Fibroblast of peridontal ligament (primary cell): Measurements from ENCODE around the gene FBXL7.

Experiments
- DNase-seq: peaks from one replicate; pipeline ENCODE4 v3.0.0-alpha.2; 2010; ENCODE audit errors: extremely low read depth

FBXL7 gene

DNA sequence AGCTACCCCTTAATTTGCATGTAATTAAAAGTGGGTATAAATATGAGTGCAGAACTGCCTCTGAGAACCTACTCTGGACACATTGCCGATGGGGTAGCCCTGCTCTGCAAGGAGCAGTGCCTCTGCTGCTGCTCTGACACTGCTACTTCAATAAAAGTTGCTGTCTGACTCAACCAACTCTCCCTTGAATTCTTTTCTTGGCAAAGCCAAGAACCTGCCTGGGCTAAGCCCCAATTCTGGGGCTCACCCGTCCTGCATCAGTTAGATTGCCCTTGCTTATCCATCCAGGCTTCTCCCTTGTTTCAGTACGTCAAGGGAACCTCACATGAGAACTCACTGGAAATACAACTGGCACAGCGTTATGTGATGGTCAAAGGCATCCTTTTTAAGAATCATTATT lies 44.1 kb downstream of the FBXL7 start:
- peak; percentile 31 for DNase-seq

DNA sequence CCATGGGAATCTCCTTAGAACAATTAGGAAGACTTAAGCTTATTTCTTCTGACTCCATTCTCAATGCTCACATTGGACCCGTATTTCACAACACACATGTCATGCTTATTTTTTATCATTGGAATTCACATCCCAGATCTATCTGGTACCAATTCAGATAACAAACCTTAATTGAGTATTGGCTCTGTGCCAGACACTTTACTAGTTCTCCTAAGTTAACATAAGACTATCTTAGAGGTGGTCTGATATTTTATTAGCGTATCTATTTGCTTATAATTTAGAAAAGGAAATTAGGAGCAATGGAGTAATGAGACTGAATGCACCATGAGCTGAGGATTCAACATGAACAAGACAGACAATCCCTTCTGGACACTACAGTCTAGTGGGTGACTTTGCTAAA lies 45.1 kb downstream of the FBXL7 start:
- no peak for DNase-seq

DNA sequence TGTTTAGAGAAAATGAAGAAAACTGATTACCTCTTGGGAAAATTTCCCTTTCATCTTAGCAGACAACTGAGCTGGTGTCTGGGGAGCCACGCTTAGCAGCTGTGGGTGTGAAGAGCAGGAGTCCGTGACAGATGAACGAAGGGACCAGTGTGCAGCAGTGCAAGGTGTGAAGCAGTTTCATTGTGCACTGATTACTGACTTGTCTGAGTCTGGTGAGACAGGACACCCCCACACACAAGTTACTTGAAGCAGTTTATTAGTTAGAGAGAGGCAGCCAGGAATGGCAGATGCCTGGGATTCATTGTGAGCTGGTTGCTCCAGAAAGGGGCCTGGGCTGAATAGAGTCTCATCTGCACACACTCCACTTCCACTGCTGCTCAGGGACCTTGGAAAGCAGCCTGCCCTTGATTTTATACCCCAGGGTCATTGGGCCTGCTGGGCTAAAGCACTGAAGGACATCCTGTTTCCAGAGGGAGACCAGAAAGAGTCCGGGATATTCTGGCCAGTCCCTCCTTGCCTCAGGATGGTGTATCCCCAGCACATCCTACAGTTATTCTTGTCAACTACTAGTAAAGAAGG lies 47.4 kb downstream of the FBXL7 start:
- no peak for DNase-seq

DNA sequence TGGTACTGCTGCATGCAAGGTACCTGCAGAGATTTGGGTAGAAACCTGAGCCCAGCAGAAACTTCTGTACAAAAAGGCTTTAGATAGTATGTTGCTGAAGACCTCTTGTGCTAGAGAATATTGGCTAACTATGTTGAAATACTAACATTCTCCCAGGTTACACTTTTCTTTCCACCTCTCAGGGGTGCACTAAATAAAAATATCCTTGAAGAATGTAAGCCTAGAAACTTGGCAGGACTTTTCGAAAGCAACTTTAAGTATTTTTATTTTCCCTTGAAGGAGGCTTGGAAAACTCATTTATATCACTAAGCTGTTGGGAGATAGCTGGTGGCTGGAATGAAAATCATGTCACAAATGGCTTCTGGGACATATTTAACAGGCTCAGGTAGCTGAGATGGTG lies 50.0 kb downstream of the FBXL7 start:
- DNase-seq, result no peak

DNA sequence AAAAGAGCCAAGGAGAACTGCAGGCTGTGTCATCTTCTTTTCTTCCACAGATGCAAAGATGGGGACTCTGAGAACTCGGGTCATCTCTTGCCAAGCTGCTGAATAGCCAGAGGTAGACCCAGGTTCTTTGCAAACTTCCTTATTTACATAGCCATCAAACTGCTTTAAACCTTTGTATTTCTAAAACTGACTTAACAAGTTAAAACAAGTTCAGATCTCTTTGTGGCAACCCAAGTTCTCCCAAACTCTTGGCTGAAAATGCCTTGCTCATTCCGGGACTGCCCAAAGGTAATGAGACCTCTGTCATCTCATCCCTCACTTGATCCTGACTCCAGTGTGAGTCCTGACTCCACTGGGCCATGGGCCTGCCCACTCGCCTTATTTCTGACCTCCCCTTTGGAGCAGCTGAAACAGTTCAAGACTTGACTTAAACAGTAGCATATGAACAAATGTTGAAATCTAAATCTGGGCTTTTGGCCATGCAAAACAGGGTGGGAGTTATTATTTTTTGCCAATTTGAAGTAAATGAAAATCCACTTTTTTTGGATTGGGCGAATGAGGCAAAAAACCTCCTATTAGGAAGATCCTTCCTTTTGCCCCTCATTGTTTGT lies 50.6 kb downstream of the FBXL7 start:
- DNase-seq, result peak; percentile 95

DNA sequence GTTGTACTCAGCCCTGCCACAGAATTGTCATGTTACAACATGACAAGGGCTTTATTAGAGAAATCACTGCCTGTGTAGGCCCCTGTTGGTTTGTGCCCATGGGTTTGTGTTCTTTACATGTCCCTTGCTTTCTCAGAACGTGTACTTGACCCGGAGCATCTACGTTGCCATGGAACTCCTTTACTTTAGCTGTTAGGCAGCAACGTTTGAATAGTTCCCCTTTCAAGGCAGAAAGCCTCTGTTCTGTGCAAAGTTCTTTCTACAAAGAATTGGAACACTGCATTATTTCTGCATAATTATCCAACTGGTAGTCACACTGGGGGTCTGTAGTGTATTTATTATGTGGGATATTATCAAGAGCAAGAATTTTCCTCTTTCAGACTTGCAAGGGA lies 51.1 kb downstream of the FBXL7 start:
- no peak for DNase-seq

DNA sequence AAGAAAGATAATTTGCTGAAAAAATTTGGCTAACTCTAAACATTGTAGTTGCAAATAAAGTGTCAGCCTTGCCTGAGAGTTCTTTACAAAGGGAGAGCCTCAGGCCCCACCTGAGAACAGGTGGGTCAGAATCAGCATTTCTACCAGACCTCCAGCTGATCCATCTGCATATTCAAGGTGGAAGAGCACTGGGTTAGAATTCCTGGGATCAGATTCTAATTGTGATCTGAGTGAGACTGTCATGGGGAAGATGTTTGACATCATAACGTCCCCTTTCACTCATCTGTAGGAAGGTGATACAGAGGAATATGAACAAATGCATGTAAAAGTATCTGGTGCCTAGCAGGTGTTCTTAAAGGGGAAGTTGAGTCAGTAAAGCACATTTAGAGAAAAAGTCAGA lies 54.6 kb downstream of the FBXL7 start:
- no peak for DNase-seq

DNA sequence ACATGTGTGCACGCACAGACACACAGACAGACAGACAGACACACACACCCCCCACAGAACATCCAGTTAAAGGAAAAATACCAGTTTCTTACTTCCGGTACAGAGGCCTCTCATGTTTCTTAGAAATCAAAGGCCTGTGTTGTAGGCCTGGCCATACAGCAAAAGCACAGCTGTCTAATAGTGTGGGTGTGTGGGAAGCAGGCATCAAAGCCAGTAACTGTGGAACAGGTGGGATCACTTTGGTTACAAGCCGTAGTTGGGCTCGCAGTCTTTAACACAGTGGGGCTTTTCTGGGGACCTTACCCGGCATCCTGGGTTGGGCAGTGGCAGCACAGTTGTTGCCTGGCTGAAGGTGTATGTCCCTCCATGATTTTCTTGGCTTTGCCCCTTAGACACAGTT lies 55.2 kb downstream of the FBXL7 start:
- DNase-seq, result no peak

DNA sequence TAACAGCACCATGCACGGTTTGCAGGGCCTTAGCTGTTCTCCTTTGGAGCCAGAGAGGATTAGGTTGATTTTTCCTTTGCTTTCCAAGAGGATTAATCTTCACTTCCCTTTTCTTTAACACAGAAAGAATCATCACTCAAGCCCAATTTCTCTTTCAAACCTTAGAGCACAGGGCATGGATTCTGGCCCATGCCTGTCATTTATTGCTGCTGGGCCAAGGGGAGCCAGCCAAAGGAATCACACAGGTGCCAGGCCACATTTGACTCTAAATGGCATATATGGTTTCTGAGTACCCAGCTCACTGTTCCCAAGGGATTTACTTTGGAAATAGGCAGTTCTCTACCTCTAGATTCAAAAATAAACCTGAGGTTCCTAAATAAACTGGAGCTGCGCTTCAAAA lies 58.3 kb downstream of the FBXL7 start:
- DNase-seq, result no peak

DNA sequence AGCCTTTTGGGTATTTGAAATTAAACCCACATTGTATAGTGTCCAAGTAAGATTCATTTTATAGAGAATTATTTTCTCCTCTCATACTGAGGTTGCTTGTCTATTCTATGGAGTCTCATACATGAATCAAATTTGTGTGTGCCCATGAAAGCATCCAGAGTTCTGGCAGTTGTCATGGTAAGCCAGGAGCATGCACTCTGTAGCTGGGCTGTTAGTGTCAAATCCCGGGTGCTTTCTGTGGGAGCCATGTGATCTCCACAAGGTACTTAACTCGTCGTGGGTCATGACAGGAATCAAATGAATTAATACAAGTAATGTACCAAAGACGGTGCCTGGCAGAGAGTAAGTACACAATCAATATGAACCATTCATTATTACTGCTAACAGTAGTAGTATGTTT lies 58.7 kb downstream of the FBXL7 start:
- no peak for DNase-seq

DNA sequence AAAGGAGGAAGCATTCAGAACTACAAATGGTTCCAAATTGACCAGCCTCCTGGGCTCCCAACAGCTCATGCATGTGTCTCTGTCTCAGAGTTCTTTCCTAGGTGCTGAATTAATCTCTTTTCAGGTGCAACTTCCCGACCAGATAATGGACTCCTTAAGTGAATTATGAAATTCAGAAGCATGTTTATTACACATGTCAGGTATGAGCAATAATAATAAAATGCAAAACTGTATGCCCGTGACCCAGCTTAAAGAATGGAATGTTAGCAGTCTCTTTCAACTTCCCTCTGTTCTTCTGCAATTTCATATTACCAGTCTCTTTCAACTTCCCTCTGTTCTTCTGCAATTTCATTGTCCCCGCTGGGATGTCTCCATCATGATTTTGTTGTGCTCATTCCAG lies 60.4 kb downstream of the FBXL7 start:
- no peak for DNase-seq

DNA sequence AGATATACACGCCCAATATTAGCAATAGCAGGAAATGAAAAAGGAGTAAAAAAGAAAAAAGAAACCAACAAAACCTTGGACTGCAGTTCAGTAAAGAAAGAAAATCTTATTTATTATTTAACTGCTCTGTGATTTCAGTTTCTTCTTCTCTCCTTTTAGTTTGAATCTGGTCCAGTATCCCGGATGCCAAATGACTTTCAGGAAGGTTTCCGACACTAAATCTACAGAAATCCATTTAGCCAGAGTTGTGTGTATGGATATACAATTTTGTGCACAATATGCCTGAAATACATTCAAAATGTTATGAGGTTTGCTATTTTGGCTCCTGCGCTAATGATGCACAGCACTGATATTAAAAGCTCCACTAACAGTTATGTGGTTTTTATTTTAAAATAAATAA lies 64.5 kb downstream of the FBXL7 start:
- no peak for DNase-seq

DNA sequence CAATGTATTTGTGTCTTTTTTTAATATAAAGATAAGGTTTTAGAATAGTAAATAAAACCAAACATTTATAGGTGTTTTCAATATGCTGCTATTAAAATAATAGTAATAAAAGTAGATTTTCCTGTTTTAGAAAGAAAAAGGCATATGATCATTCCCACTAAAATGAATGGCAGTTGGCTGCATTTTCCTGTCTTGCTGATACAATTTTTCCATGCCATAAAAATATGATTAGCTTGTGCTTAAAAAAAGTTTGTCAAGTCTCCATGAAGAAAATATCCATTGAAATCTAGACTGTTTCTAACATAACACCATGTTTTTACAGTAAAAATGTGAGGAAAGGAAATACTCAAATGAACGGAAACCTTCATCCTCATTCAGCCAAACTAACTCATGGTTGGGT lies 65.0 kb downstream of the FBXL7 start:
- DNase-seq, result no peak

DNA sequence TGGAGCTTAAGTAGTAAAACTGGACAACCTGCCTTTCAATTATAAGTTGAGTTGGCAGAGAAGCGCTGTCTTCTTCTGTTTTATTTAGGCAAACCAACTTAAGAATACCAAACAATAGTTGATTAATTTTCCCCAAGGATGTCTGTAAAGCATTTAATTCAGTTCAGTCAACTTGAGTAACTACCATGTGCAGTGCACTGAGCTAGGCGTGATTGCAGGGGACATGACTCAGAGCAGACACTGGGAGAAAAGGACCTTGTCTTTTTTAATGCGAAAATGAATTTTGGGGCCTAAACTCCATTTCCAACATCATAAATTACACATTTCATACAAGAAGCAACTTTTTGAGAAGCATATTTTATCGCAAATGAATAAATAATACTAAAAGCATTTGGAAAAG lies 66.3 kb downstream of the FBXL7 start:
- DNase-seq, result peak; percentile 26

DNA sequence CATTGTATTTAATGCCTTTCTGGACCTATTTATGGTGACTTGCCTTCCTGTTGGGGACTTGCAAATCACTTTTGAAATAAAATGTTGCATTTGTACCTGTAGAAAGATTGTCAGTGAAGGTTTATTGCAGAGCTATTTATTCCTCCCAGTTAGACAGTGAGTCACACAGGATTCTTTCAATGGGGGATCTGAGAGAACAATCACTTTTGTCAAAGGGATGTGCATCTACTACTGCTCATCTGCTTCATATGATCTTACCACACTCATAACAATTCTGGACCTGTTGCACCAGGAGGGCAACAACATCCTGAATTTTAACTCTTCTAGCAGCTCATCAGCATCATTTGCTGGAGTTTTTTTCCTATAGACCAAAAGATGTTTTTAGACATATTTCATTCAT lies 66.8 kb downstream of the FBXL7 start:
- DNase-seq, result no peak

DNA sequence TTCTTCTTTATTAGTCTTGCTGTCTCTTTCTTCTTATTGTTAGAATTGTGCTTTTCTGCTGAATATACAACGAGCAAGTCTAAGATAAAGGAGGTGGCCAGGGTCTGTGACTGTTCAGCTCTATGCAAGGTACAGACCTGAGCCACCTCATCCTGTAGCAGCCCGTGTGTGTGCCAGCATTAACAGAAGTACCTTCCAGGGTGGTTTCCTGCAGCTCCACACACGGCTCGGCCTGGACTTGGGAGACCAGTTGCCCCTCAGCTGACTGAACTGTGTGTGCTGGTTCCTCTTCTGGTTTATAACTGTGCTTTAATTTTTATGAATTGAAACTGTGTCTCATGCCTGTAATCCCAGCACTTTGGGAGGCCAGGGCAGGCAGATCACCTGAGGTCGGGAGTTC lies 70.5 kb downstream of the FBXL7 start:
- no peak for DNase-seq

DNA sequence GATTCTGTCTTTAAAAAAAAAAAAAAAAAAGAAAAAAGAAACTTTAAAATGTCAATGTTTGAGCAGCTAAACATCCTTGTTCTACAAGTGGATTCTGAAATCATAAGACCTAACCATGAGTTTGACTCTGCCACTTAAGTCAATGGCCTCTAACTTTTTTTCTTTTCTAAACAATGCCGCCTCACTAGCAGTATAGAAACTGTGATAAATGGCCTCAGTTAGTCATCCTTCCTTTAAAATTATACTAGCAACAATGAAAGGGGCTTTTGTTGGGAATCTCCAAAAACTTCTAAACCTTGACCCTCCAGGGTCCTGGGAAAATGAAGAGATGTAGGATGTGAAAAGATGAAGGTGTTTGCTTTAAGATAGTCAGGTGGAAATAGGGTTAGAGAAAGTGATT lies 71.1 kb downstream of the FBXL7 start:
- no peak for DNase-seq

DNA sequence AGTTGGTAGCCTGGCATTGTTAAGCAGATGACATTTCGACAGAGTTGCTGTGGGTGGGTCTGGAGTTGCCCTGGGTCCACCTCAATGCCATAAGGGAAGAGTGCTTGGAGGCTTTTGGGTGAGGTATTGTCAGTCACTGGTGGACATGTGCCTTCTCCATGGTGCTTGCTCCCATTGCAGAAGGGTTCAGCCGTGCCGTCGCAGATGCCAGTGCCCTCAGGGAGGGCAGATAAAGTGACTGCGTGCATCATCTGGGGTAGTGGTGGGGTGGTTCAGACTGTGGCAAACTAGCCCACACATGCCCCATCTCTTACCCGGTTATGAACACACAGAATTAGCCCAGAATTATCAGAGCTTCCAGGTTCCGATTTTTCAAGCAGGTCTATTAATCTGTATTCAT lies 71.6 kb downstream of the FBXL7 start:
- no peak for DNase-seq

DNA sequence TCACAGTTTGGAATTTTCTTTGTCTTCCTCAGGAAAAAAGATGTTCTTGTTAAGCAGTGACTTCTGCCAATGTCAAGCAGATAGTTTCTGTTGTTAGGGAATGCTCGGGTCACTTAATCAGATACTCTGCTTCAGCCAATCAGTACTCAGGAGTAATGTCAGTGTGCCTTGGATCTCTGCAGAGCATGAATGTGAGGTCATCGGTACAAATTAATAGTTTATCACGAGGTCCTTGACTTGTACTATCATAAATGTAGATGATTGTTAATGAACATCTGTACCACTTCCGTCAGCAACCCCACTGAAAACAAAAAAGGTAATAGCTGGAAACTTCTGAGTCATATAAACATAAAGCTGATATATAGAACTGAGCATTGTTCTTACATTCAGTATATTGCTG lies 73.6 kb downstream of the FBXL7 start:
- no peak for DNase-seq

DNA sequence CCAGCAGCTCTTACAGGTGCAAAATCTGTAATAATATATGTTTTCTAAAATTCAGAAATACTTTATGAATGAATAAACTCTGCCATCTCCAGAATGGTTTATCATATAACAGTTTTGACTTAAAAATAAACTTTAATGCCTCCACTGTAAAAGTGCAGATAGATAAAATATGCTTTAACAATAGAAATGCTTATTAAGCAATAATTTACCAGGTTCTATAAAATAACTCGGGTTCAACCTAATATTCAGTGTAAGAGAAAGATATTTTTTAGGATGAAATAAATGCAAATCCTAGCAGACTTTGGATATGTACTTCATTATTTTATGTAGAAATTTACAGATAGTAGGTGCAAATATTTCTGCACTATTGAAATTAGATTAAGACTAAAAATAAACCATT lies 74.1 kb downstream of the FBXL7 start:
- DNase-seq, result no peak

DNA sequence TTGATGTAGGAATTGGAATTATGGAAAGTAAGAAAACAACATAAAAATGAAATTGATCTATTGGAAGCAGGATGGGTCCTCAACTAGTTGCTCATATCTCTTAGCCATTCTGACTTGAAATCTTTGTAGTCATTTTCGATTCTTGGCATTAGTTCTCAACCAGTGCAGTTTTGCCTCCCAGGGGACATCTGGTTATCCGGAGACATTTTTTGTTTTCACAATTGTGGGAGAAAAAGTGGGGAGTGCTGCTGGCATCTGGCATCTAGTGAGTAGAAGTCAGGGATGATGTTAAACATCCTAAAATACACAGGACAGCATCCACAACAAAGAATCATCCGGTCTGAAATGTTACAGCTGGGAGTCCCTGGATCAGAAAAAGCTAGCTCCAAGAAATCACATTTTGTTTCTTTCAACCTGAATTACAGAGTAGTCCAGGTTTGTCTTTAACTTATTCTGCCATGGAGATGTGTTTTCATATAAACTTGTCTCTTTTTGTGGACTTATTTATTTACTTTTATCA lies 74.9 kb downstream of the FBXL7 start:
- peak; percentile 90 for DNase-seq

DNA sequence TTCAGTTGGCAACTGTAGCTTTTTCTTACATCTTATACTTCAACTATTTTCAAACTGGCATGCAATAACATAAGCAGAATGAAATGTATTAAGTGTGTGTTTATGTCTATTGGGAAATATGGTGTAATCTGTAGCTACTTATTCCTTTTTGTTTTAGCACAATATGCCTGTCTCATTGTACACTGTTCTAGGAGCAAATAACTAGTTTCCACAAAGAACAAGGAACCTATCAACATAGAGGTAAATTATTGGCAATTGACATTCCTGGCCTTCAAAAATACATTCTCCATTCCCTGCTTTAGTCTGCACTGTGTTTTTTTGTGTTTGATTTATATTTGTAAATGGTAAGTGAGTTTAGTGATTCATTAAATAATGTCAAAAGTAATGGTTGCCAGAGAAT lies 75.7 kb downstream of the FBXL7 start:
- DNase-seq, result peak; percentile 82

DNA sequence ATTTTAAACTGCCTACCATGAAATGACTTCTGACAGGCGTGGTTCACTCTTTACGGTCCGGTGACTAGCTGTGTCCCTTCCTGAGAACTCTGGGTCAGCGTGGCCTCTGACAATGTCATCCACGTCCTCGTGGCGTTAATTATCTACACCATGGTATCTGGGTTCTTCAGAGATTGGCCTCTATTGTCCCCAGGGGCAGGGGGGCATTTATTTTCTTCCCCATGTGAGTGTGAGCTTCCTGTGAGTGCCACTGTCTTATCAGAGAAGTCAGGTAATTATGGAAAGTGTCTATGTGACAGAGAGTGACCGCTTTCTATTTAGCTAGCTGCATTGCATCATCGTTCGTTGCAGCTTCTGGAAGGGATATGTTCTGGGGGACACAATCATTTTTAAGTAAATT lies 77.2 kb downstream of the FBXL7 start:
- no peak for DNase-seq

DNA sequence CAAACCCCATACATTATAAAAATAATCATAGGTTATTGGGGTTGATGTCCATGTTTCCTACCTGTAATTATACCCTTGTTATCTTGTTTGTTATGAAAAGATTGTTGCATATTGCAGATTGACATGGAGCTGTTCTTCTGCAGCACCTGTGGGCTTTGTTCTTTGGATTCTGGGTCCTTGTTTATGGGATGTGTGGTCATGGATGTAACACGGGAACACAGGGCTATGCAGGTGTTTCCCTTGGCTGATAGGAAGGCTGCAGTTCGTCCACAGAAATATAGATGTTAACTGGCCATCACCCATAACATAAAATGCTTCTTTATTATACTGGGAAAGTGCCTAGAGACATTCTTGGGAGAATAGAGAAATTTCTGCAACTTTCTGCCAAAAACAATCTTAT lies 77.9 kb downstream of the FBXL7 start:
- no peak for DNase-seq
